Activated T-cell treated with anti-CD3 and anti-CD28 coated beads, Interleukin-2, amount 50 U/mL, for 24 hours (primary cell): ENCODE measurements around the gene HSD17B13.
"Not testable (repeated sequence)": the region's sequence is repeated elsewhere in the genome, so short reads cannot be mapped to it uniquely, and the experiment has no call there.

ENCODE experiments used
- DNase-seq: peaks from one replicate; pipeline ENCODE4 v3.0.0-alpha.2; 2020
- H3K27ac Mint-ChIP-seq: 2 replicates; pipeline ENCODE4 v1.8.0; 2020; ENCODE audit warnings: mild to moderate bottlenecking, mixed read lengths
- H3K27me3 Mint-ChIP-seq: 2 replicates; pipeline ENCODE4 v1.8.0; 2020; ENCODE audit warnings: mixed read lengths
- H3K36me3 Mint-ChIP-seq: 2 replicates; pipeline ENCODE4 v1.8.0; 2020; ENCODE audit warnings: low read depth, mixed read lengths
- H3K4me1 Mint-ChIP-seq: 2 replicates; pipeline ENCODE4 v1.8.0; 2020; ENCODE audit warnings: low read depth, mixed read lengths
- H3K4me3 Mint-ChIP-seq: 2 replicates; pipeline ENCODE4 v1.8.0; 2020; ENCODE audit warnings: mild to moderate bottlenecking, moderate library complexity, mixed read lengths
- H3K9me3 Mint-ChIP-seq: 2 replicates; pipeline ENCODE4 v1.8.0; 2020; ENCODE audit warnings: mixed read lengths

HSD17B13 gene

DNA sequence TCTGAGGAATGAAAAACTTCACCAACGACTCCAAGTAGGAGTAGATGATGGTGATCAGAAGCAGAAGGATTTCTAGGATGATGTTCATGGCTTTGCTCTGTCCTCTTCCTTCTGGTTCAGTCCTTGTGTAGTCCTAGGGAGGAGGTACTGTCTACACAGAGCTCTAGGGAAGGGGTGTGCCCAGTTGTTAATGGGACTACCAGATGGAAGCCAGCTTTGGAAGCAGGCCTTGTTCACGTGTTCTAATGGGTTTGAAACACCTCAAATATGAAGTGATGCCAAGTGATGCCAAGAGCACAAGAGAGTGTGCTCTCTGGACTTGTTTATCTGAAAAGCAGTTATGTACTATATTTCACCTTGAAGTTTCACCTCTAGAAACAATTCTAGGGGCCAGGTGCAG, at the start of gene HSD17B13:
HSD17B13 (minus strand) TSS at position 129 of the 400 bp plus-strand sequence; CDS start at position 88, 41 bp downstream.
- no peaks in the 10 kb centered on the region for H3K9me3 Mint-ChIP-seq
- no peaks in the 10 kb centered on the region for H3K36me3 Mint-ChIP-seq
- DNase-seq, result no peak
- H3K4me3 Mint-ChIP-seq, result no peak within 1 kb of the TSS
- H3K4me1 Mint-ChIP-seq, result no peaks in the 10 kb centered on the region
- no peak within 1 kb of the TSS for H3K27ac Mint-ChIP-seq
- H3K27me3 Mint-ChIP-seq, result no peaks in the 10 kb centered on the region

GRCh38 chr4:87370068-87370467, 47.4 kb upstream of the HSD17B13 start:
- H3K9me3 Mint-ChIP-seq, result no peaks in the 10 kb centered on the region
- peaks cover 68% of the 10 kb centered on the region for H3K36me3 Mint-ChIP-seq
- H3K27ac Mint-ChIP-seq, result no peak overlapping the region

GRCh38 chr4:87366521-87367162, 44.0 kb upstream of the HSD17B13 start:
- Mint-ChIP-seq H3K27ac (no peak overlapping the region), H3K4me3 (no peak overlapping the region), H3K27me3 (no peaks in the 10 kb centered on the region), H3K4me1 (peaks cover 2% of the 10 kb centered on the region), H3K36me3 (peaks cover 72% of the 10 kb centered on the region), H3K9me3 (no peaks in the 10 kb centered on the region)
- DNase-seq, result no peak

More at GRCh38 chr4:87370068-87370467, 47.4 kb upstream of the HSD17B13 start:
- Mint-ChIP-seq H3K4me3 (no peak overlapping the region), H3K27me3 (no peaks in the 10 kb centered on the region), H3K4me1 (peaks cover 2% of the 10 kb centered on the region)
- no peak for DNase-seq

DNA sequence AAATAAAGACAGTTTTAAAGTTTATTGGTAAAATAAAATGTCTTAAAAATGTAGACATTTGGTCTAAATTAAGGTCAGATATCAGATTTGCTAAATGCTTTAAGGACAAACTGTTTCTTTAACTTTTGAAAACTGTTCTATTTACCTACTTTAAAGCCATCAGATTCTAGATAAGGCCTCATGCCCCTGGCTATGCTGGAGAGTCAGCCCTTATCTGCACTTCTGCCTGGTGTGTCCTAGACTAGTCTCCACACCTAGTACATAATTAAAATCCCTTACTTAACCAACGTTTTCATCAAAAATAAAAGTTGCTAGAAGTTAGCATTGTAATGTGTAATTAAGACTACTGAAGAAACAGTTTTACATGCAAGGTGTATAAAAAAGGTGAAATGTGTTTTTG, 42.7 kb upstream of the HSD17B13 start:
- peaks cover 68% of the 10 kb centered on the region for H3K36me3 Mint-ChIP-seq
- no peaks in the 10 kb centered on the region for H3K9me3 Mint-ChIP-seq
- peaks cover 2% of the 10 kb centered on the region for H3K4me1 Mint-ChIP-seq
- H3K27me3 Mint-ChIP-seq, result no peaks in the 10 kb centered on the region
- no peak overlapping the region for H3K27ac Mint-ChIP-seq
- no peak for DNase-seq
- H3K4me3 Mint-ChIP-seq, result no peak overlapping the region

DNA sequence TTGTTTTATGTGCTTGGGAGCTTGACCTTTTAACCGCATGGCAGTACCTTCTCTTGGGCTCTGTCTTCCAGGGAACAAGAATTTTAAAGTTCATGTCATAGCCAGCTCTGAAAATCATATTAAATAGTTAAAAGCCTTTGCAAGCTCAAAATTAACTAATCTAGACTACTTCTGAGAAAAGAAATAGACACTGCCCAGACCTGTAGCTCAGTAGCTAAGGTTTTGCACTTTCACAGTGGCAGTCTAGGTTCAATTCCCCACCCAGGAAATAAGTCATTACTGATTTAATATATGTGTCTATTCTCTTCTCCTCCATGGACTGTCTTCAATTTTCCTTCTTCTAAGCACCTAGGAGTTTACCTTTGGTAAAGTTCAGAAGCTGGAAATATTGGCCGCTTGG, 40.9 kb upstream of the HSD17B13 start:
- no peaks in the 10 kb centered on the region for H3K9me3 Mint-ChIP-seq
- H3K4me3 Mint-ChIP-seq, result no peak overlapping the region
- peaks cover 56% of the 10 kb centered on the region for H3K36me3 Mint-ChIP-seq
- H3K27me3 Mint-ChIP-seq, result no peaks in the 10 kb centered on the region
- no peak for DNase-seq
- no peaks in the 10 kb centered on the region for H3K4me1 Mint-ChIP-seq
- H3K27ac Mint-ChIP-seq, result no peak overlapping the region

GRCh38 chr4:87360338-87360935, 37.8 kb upstream of the HSD17B13 start:
- no peaks in the 10 kb centered on the region for H3K27me3 Mint-ChIP-seq
- no peak overlapping the region for H3K27ac Mint-ChIP-seq
- H3K36me3 Mint-ChIP-seq, result peaks cover 51% of the 10 kb centered on the region
- no peaks in the 10 kb centered on the region for H3K9me3 Mint-ChIP-seq
- no peak for DNase-seq
- no peaks in the 10 kb centered on the region for H3K4me1 Mint-ChIP-seq
- H3K4me3 Mint-ChIP-seq, result no peak overlapping the region

DNA sequence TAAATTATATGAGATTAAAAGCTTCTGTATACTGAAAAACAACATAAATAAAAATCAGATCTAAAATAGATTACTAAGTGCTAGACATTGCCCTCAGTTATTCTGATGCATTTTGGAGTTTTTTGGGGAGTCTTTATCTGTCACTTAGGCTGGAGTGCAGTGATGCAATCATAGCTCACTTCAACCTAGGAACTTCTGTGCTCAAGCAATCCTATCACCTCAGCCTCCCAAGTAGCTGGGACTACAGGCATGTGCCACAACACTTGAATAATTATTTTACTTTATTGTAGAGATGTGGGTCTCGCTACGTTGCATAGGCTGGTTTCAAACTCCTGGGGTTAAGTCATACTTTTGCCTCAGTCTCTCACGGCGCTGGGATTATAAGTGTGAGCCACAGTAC, 36.6 kb upstream of the HSD17B13 start:
- Mint-ChIP-seq H3K27me3 (no peaks in the 10 kb centered on the region), H3K27ac (no peak overlapping the region), H3K9me3 (no peaks in the 10 kb centered on the region), H3K4me3 (no peak overlapping the region), H3K36me3 (peaks cover 52% of the 10 kb centered on the region), H3K4me1 (no peaks in the 10 kb centered on the region)
- DNase-seq, result no peak

- H3K27me3 Mint-ChIP-seq, result no peaks in the 10 kb centered on the region
Observed at GRCh38 chr4:87356832-87357526, 34.3 kb upstream of the HSD17B13 start.

DNA sequence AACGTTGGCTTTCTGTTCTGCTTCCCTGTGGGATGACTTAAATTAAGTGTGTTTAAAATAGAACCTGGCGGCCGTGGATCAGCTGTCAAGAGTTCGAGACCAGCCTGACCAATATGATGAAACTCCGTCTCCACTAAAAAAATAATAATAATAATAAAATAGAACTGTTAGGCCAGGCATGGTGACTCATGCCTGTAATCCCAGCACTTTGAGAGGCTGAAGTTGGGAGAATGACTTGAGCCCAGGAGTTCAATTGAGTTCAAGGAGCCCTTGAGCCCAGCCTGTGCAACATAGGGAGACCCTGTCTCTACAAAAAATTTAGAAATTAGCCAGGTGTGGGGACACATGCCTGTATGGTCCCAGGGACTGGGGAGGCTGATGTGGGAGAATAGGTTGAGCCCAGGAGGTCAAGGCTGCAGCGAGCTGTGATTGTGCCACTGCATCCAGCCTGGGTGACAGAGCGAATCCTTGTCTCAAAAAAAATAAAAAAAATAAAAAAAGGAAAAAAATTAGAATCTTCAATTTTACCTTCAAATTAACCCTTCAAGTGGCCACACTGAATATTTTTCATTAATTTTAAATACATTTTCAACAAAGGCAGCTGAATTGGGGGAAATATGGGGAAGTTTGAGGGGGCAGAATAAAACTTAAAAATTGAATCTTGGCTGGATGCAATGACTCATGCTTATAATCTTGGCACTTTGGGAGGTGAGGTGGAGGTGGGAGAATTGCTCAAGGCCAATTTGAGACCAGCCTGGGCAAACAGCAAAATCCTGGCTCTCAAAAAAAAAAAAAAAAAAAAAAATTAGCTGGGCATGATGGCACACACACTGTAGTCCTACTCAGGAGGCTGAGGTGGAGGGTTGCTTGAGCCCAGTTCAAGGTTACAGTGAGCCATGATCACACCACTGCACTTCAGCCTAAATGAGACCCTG, 31.8 kb upstream of the HSD17B13 start:
- no peak for DNase-seq

More at GRCh38 chr4:87356832-87357526, 34.3 kb upstream of the HSD17B13 start:
- no peaks in the 10 kb centered on the region for H3K9me3 Mint-ChIP-seq
- H3K27ac Mint-ChIP-seq, result peak overlapping the region; percentile 72
- peaks cover 3% of the 10 kb centered on the region for H3K4me1 Mint-ChIP-seq
- DNase-seq, result no peak
- no peak overlapping the region for H3K4me3 Mint-ChIP-seq
- H3K36me3 Mint-ChIP-seq, result peaks cover 44% of the 10 kb centered on the region

DNA sequence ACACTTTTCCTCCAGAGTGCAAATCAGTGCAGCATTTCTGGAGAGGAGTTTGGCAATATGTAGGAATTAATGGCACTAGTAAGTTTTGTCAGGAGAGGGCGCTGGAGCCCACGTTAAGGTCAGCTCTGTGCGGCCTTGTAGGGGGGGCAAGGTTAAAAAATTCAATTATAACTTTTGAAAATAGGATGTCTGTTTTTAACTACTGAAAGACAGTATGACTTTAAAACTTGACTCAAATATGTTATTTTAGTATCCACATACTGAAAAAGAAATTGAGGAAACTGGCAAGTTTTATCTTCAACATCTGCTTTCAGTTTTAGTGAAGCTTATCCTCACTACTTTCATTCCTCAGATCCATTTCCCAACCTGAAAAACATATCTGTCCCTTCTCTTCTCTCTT, 30.9 kb upstream of the HSD17B13 start:
- peaks cover 3% of the 10 kb centered on the region for H3K4me1 Mint-ChIP-seq
- DNase-seq, result peak; percentile 40
- H3K36me3 Mint-ChIP-seq, result peaks cover 35% of the 10 kb centered on the region
- no peak overlapping the region for H3K4me3 Mint-ChIP-seq
- H3K27ac Mint-ChIP-seq, result no peak overlapping the region
- no peaks in the 10 kb centered on the region for H3K9me3 Mint-ChIP-seq
- no peaks in the 10 kb centered on the region for H3K27me3 Mint-ChIP-seq

More for the DNA sequence above, 31.8 kb upstream of the HSD17B13 start:
- peaks cover 3% of the 10 kb centered on the region for H3K4me1 Mint-ChIP-seq
- H3K4me3 Mint-ChIP-seq, result no peak overlapping the region
- peaks cover 38% of the 10 kb centered on the region for H3K36me3 Mint-ChIP-seq
- H3K9me3 Mint-ChIP-seq, result no peaks in the 10 kb centered on the region
- no peaks in the 10 kb centered on the region for H3K27me3 Mint-ChIP-seq
- no peak overlapping the region for H3K27ac Mint-ChIP-seq

- Mint-ChIP-seq H3K27me3 (no peaks in the 10 kb centered on the region), H3K4me1 (no peaks in the 10 kb centered on the region), H3K27ac (no peak overlapping the region), H3K4me3 (no peak overlapping the region), H3K36me3 (peaks cover 54% of the 10 kb centered on the region), H3K9me3 (peaks cover 4% of the 10 kb centered on the region)
- DNase-seq, result no peak
Observed at GRCh38 chr4:87345139-87345538, 22.5 kb upstream of the HSD17B13 start.

DNA sequence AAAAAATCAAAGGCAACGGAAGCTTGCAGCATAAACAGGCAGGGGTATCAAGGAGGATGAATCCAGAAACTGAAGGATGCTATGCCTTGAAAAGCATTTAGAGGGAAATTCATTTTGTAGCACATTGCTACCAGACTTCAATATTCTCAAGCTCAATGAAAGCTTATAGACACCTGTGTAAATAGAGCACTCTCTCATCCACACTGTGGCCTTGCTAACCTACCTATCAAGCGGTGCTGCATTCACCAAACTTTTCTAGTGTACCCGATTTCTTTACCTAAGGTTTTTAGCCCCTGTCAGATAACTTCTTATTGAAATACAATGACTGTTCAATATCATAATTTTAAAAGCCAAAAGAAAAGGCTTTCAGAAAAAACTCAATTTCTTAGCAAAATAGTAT, 20.2 kb upstream of the HSD17B13 start:
- Mint-ChIP-seq H3K4me1 (no peaks in the 10 kb centered on the region), H3K9me3 (peaks cover 4% of the 10 kb centered on the region), H3K4me3 (no peak overlapping the region), H3K27me3 (no peaks in the 10 kb centered on the region), H3K36me3 (peaks cover 75% of the 10 kb centered on the region), H3K27ac (no peak overlapping the region)
- DNase-seq, result no peak

DNA sequence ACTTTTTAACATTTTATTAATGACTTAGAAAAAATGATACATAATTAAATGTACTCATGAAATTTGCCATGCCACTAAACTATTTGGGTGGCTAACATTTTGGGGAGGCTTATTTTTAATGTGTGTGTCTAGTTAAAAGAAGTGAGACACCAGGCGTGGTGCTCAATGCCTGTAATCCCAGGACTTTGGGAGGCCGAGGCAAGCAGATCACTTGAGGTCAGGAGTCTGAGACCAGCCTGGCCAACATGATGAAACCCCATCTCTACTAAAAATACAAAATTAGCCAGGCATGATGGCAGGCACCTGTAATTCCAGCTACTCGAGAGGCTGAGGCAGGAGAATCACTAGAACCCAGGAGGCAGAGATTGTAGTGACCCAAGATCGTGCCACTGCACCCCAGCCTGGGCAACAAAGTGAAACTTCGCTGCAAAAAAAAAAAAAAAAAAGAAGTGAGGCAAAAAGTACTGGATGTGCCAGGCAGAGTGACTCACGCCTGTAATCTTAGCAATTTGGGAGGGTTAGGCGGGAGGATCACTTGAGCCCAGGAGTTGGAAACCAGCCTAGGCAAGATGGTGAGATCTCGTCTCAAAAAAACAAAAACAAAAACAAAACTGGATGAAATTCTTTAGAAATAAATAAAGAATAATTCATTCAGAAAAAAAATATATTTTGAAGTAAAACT, 19.4 kb upstream of the HSD17B13 start:
- not testable (repeated sequence) for DNase-seq, H3K9me3 Mint-ChIP-seq, H3K27me3 Mint-ChIP-seq, H3K27ac Mint-ChIP-seq, H3K4me1 Mint-ChIP-seq, H3K4me3 Mint-ChIP-seq
- peaks cover 83% of the 10 kb centered on the region for H3K36me3 Mint-ChIP-seq

- H3K27me3 Mint-ChIP-seq, result no peaks in the 10 kb centered on the region
- no peak for DNase-seq
- no peaks in the 10 kb centered on the region for H3K4me1 Mint-ChIP-seq
- H3K9me3 Mint-ChIP-seq, result peaks cover 7% of the 10 kb centered on the region
- no peak overlapping the region for H3K4me3 Mint-ChIP-seq
- peaks cover 91% of the 10 kb centered on the region for H3K36me3 Mint-ChIP-seq
- no peak overlapping the region for H3K27ac Mint-ChIP-seq
Observed at GRCh38 chr4:87339440-87339839, 16.8 kb upstream of the HSD17B13 start.
